GM23338 (cell line): ENCODE measurements around the gene OR5C1. TPM values are rescaled to one million over a fixed set of nuclear protein-coding genes. Genes with fewer than 3 reads are reported as not detected.

ENCODE experiments used
- ATAC-seq: fragments of 200-7000 bp; cut with Tn5 transposase; 3 replicates; pipeline ENCODE4 v1.9.1; 2020
- DNase-seq: peaks from one replicate; pipeline ENCODE4 v3.0.0-alpha.2; 2015; ENCODE audit warnings: low spot score
- H2AFZ ChIP-seq: fragments of 200-600 bp; sonication (generic); 2 replicates; pipeline ENCODE4 v1.8.0; 2016; ENCODE audit warnings: antibody characterized with exemption, mild to moderate bottlenecking, moderate library complexity
- H3F3A ChIP-seq: fragments of 200-600 bp; sonication (generic); replicated peaks from 2 replicates; pipeline ENCODE4 v1.8.0; 2017; ENCODE audit warnings: antibody characterized with exemption, mixed run types, low read depth
- H3K27ac ChIP-seq: fragments of 200-600 bp; sonication (generic); 2 replicates; pipeline ENCODE4 v1.6.1; 2016; ENCODE audit warnings: low read depth
- H3K27me3 ChIP-seq: fragments of 200-600 bp; sonication (generic); 2 replicates; pipeline ENCODE4 v1.8.0; 2016; ENCODE audit warnings: mild to moderate bottlenecking, mixed run types, moderate library complexity; ENCODE audit not compliant: insufficient read depth
- H3K36me3 ChIP-seq: fragments of 200-600 bp; sonication (generic); 2 replicates; pipeline ENCODE4 v1.8.0; 2016; ENCODE audit warnings: mild to moderate bottlenecking; ENCODE audit not compliant: insufficient read depth
- H3K4me1 ChIP-seq: fragments of 200-600 bp; sonication (generic); 2 replicates; pipeline ENCODE4 v1.8.0; 2016; ENCODE audit warnings: mild to moderate bottlenecking, moderate library complexity; ENCODE audit not compliant: insufficient read depth
- H3K4me2 ChIP-seq: fragments of 200-600 bp; sonication (generic); 2 replicates; pipeline ENCODE4 v1.7.1; 2017; ENCODE audit warnings: mixed run types
- H3K4me3 ChIP-seq: fragments of 200-600 bp; sonication (generic); 2 replicates; pipeline ENCODE4 v1.6.1; 2016; ENCODE audit warnings: mixed run types
- H3K79me2 ChIP-seq: fragments of 200-600 bp; sonication (generic); replicated peaks from 2 replicates; pipeline ENCODE4 v1.8.0; 2017; ENCODE audit warnings: mild to moderate bottlenecking; ENCODE audit not compliant: insufficient read depth
- H3K9me2 ChIP-seq: fragments of 200-600 bp; sonication (generic); 2 replicates; pipeline ENCODE4 v1.8.0; 2017; ENCODE audit not compliant: insufficient read depth
- H4K20me1 ChIP-seq: fragments of 200-600 bp; sonication (generic); replicated peaks from 2 replicates; pipeline ENCODE4 v1.8.0; 2017; ENCODE audit warnings: mild to moderate bottlenecking; ENCODE audit not compliant: insufficient read depth
- H3K27ac Mint-ChIP-seq: 2 replicates; pipeline ENCODE4 v1.8.0; 2020; ENCODE audit warnings: inconsistent platforms, mild to moderate bottlenecking, moderate library complexity, mixed read lengths
- H3K27me3 Mint-ChIP-seq: 3 replicates; pipeline ENCODE4 v1.8.0; 2022; ENCODE audit warnings: low read depth, mild to moderate bottlenecking, moderate library complexity, mixed read lengths, inconsistent platforms; ENCODE audit not compliant: insufficient read depth, poor library complexity
- H3K36me3 Mint-ChIP-seq: 3 replicates; pipeline ENCODE4 v1.8.0; 2021; ENCODE audit warnings: low read depth, mild to moderate bottlenecking, inconsistent platforms, moderate library complexity, mixed read lengths
- H3K4me1 Mint-ChIP-seq: 3 replicates; pipeline ENCODE4 v1.8.0; 2020; ENCODE audit warnings: mild to moderate bottlenecking, inconsistent platforms, mixed read lengths
- H3K4me3 Mint-ChIP-seq: 3 replicates; pipeline ENCODE4 v1.8.0; 2021; ENCODE audit warnings: moderate library complexity, mild to moderate bottlenecking, inconsistent platforms, mixed read lengths
- H3K9me3 Mint-ChIP-seq: 3 replicates; pipeline ENCODE4 v1.8.0; 2020; ENCODE audit warnings: moderate library complexity, mild to moderate bottlenecking, inconsistent platforms, mixed read lengths
- CREB1 ChIP-seq: fragments of 250-450 bp; sonication (Bioruptor Pico); IDR thresholded peaks from 2 replicates; pipeline ENCODE4 v1.5.0; 2020; ENCODE audit warnings: low read depth, mild to moderate bottlenecking, moderate library complexity
- CTCF ChIP-seq, 2 experiments: fragments of 200-600 bp in 1 of 2; sonication (generic) in 1 of 2; conservative IDR thresholded peaks; 2 replicates each; pipeline versions ENCODE4 v1.5.1 to v1.6.1; 2016 to 2017; ENCODE audit warnings: antibody characterized with exemption in 2 of 2, low read depth in 2 of 2, mild to moderate bottlenecking in 2 of 2, moderate library complexity in 1 of 2
- ETS1 ChIP-seq: IDR thresholded peaks from 2 replicates; pipeline ENCODE4 v1.6.1; 2016; ENCODE audit warnings: antibody characterized with exemption
- EZH2 ChIP-seq: fragments of 200-600 bp; sonication (generic); IDR thresholded peaks from one replicate; pipeline ENCODE4 v1.8.0; 2017; ENCODE audit warnings: antibody characterized with exemption, mild to moderate bottlenecking, low read depth; ENCODE audit not compliant: unreplicated experiment
- EZH2phosphoT487 ChIP-seq: fragments of 200-600 bp; sonication (generic); IDR thresholded peaks from one replicate; pipeline ENCODE4 v1.8.1; 2018; ENCODE audit warnings: antibody characterized with exemption; ENCODE audit not compliant: unreplicated experiment
- JUNB ChIP-seq: IDR thresholded peaks from one replicate; pipeline ENCODE4 v1.6.1; 2016; ENCODE audit warnings: antibody characterized with exemption; ENCODE audit not compliant: unreplicated experiment
- NANOG ChIP-seq: IDR thresholded peaks from 2 replicates; pipeline ENCODE4 v1.6.1; 2016; ENCODE audit warnings: antibody characterized with exemption, borderline replicate concordance
- POLR2AphosphoS5 ChIP-seq: IDR thresholded peaks from 2 replicates; pipeline ENCODE4 v1.6.1; 2016; ENCODE audit warnings: antibody characterized with exemption, low read depth
- REST ChIP-seq: IDR thresholded peaks from one replicate; pipeline ENCODE4 v1.6.1; 2018; ENCODE audit warnings: antibody characterized with exemption; ENCODE audit not compliant: unreplicated experiment
- STAT1 ChIP-seq: IDR thresholded peaks from one replicate; pipeline ENCODE4 v1.6.1; 2016; ENCODE audit warnings: antibody characterized with exemption; ENCODE audit not compliant: unreplicated experiment
- ZNF114 ChIP-seq: fragments of 250-450 bp; sonication (Bioruptor Pico); IDR thresholded peaks from 2 replicates; pipeline ENCODE4 v1.5.0; 2020; ENCODE audit warnings: mild to moderate bottlenecking, moderate library complexity
- ZNF331 ChIP-seq: fragments of 250-450 bp; sonication (Bioruptor Pico); IDR thresholded peaks from 2 replicates; pipeline ENCODE4 v1.5.0; 2020; ENCODE audit warnings: low read depth, mild to moderate bottlenecking, moderate library complexity
- ZNF462 ChIP-seq: fragments of 250-450 bp; sonication (Bioruptor Pico); IDR thresholded peaks from 2 replicates; pipeline ENCODE4 v1.5.0; 2020; ENCODE audit warnings: mild to moderate bottlenecking, moderate library complexity
- polyA plus RNA-seq: library from polyadenylated mRNA; unstranded; fragments of >200 nt; fragmentation: Nextera tagmentation; extraction: Ambion mirVana; gene quantifications from 2 replicates; pipeline ENCODE4 v1.2.1, GENCODE V29; 2016
- total RNA-seq: library from RNA; depleted of rRNA; stranded (reverse); fragments of >200 nt; shearing (Covaris generic); gene quantifications from 2 replicates; pipeline ENCODE4 v1.2.3, GENCODE V29; 2014

The OR5C1 gene
- total and polyA plus RNA-seq, 2 experiments from 2014 or later = not detected

GRCh38 chr9:122819791-122820489, 31.2 kb downstream of the OR5C1 start:
- no peak for DNase-seq
- Histone ChIP-seq H3K4me1 (no peaks in the 10 kb centered on the region), H3K4me3 (no peak overlapping the region), H3K9me2 (no peaks in the 10 kb centered on the region), H3K36me3 (peaks cover 28% of the 10 kb centered on the region), H3F3A (no peaks in the 10 kb centered on the region), H3K79me2 (peaks cover 19% of the 10 kb centered on the region), H3K27me3 (no peaks in the 10 kb centered on the region), H3K27ac (no peak overlapping the region), H3K4me2 (no peak overlapping the region), H4K20me1 (peaks cover 18% of the 10 kb centered on the region), H2AFZ (no peak overlapping the region)
- Mint-ChIP-seq H3K4me1 (no peaks in the 10 kb centered on the region), H3K4me3 (no peak overlapping the region), H3K36me3 (peaks cover 46% of the 10 kb centered on the region), H3K27ac (no peak overlapping the region), H3K27me3 (peaks cover 3% of the 10 kb centered on the region), H3K9me3 (no peaks in the 10 kb centered on the region)
- no peak for ATAC-seq
- no peak for TF ChIP-seq STAT1
- no peak for TF ChIP-seq POLR2AphosphoS5
- no peak for TF ChIP-seq EZH2
- TF ChIP-seq REST = no peak
- no peak for TF ChIP-seq ZNF462 (CRISPR knock-in tag)
- no peak for TF ChIP-seq EZH2phosphoT487
- no peak for TF ChIP-seq ZNF331 (CRISPR knock-in tag)
- no peak for TF ChIP-seq ETS1
- no peak for TF ChIP-seq JUNB
- TF ChIP-seq CREB1 = no peak
- no peak for TF ChIP-seq NANOG
- no peak for TF ChIP-seq CTCF (conservative IDR thresholded peaks at IDR 0.05; ENCODE audit: low read depth in 2 of 2)
- TF ChIP-seq ZNF114 (CRISPR knock-in tag) = no peak
